Measurements from ENCODE around the gene NTN4.
"Not testable (repeated sequence)": the region's sequence is repeated elsewhere in the genome, so short reads cannot be mapped to it uniquely, and the experiment has no call there.

The NTN4 gene

GRCh38 chr12:95687937-95688336, 102.6 kb downstream of the NTN4 start:
- TF ChIP-seq CTCF (IDR thresholded peaks at IDR 0.05; ENCODE audit: low read depth, low read length, missing control alignments): no peak
- DNase-seq (ENCODE audit: extremely low read depth, low read depth): no peak
- no peak overlapping the region for H3K4me3 ChIP-seq (replicated peaks; ENCODE audit: low read depth, low read length)

GRCh38 chr12:95683418-95683817, 107.1 kb downstream of the NTN4 start:
- no peak for DNase-seq (ENCODE audit: extremely low read depth, low read depth)
- no peak for TF ChIP-seq CTCF (IDR thresholded peaks at IDR 0.05; ENCODE audit: low read depth, low read length, missing control alignments)
- H3K4me3 ChIP-seq (replicated peaks; ENCODE audit: low read depth, low read length): no peak overlapping the region

GRCh38 chr12:95681210-95681765, 109.3 kb downstream of the NTN4 start:
- DNase-seq (ENCODE audit: extremely low read depth, low read depth): no peak
- no peak for TF ChIP-seq CTCF (IDR thresholded peaks at IDR 0.05; ENCODE audit: low read depth, low read length, missing control alignments)
- no peak overlapping the region for H3K4me3 ChIP-seq (replicated peaks; ENCODE audit: low read depth, low read length)

- H3K4me3 ChIP-seq (replicated peaks; ENCODE audit: low read depth, low read length): no peak overlapping the region
- no peak for DNase-seq (ENCODE audit: extremely low read depth, low read depth)
- TF ChIP-seq CTCF (IDR thresholded peaks at IDR 0.05; ENCODE audit: low read depth, low read length, missing control alignments): no peak
These were observed 111.9 kb downstream of the NTN4 start for GRCh38 chr12:95678684-95679083.

GRCh38 chr12:95677782-95678181, 112.8 kb downstream of the NTN4 start:
- DNase-seq (ENCODE audit: extremely low read depth, low read depth): not testable (repeated sequence)

GRCh38 chr12:95674631-95675030, 115.9 kb downstream of the NTN4 start:
- TF ChIP-seq CTCF (IDR thresholded peaks at IDR 0.05; ENCODE audit: low read depth, low read length, missing control alignments): no peak
- no peak overlapping the region for H3K4me3 ChIP-seq (replicated peaks; ENCODE audit: low read depth, low read length)
- DNase-seq (ENCODE audit: extremely low read depth, low read depth): no peak

More at GRCh38 chr12:95677782-95678181, 112.8 kb downstream of the NTN4 start:
- not testable (repeated sequence) for H3K4me3 ChIP-seq (replicated peaks; ENCODE audit: low read depth, low read length)

GRCh38 chr12:95674163-95674562, 116.4 kb downstream of the NTN4 start:
- DNase-seq (ENCODE audit: extremely low read depth, low read depth): no peak
- no peak for TF ChIP-seq CTCF (IDR thresholded peaks at IDR 0.05; ENCODE audit: low read depth, low read length, missing control alignments)
- H3K4me3 ChIP-seq (replicated peaks; ENCODE audit: low read depth, low read length): no peak overlapping the region

All from HFF-Myc (cell line).